Stimulated activated CD4-positive, alpha-beta T cell treated with anti-CD3 and anti-CD28 coated beads, Interleukin-1b, Interleukin-23, amount 100 ng/mL, for 4 hours (primary cell): ENCODE measurements around the gene CHDH.

ENCODE experiments used
- DNase-seq, 2 donors: peaks; one replicate each; pipeline ENCODE4 v3.0.0-alpha.2; 2020; ENCODE audit warnings: low read depth in 2 of 2

CHDH gene

GRCh38 chr3:53849916-53850315 lies 3.7 kb upstream of the CHDH start:
- DNase-seq, result no peak

GRCh38 chr3:53846851-53847155 lies 584 bp upstream of the CHDH start:
- no peak for DNase-seq

- DNase-seq, result no peak
Measured at GRCh38 chr3:53845881-53846133, 412 bp downstream of the CHDH start.

- no peak for DNase-seq
Measured at GRCh38 chr3:53845103-53845880, 927 bp downstream of the CHDH start.

GRCh38 chr3:53844262-53845102 lies 1.7 kb downstream of the CHDH start:
- DNase-seq, result no peak

- DNase-seq, result no peak
Measured at GRCh38 chr3:53843195-53844177, 2.7 kb downstream of the CHDH start.

GRCh38 chr3:53842436-53843194 lies 3.6 kb downstream of the CHDH start:
- DNase-seq, result no peak

GRCh38 chr3:53841296-53841695 lies 4.9 kb downstream of the CHDH start:
- no peak for DNase-seq

- no peak for DNase-seq
Measured at GRCh38 chr3:53837331-53837730, 8.9 kb downstream of the CHDH start.

- DNase-seq, result no peak
Measured at GRCh38 chr3:53836084-53836872, 9.9 kb downstream of the CHDH start.

- no peak for DNase-seq
Measured at GRCh38 chr3:53835257-53835656, 11.0 kb downstream of the CHDH start.

GRCh38 chr3:53834429-53835095 lies 11.7 kb downstream of the CHDH start:
- DNase-seq, result no peak

GRCh38 chr3:53833700-53834099 lies 12.5 kb downstream of the CHDH start:
- DNase-seq, result no peak

- DNase-seq, result no peak
Measured at GRCh38 chr3:53833053-53833645, 13.1 kb downstream of the CHDH start.

- DNase-seq, result no peak
Measured at GRCh38 chr3:53830944-53831343, 15.3 kb downstream of the CHDH start.

- DNase-seq, result no peak
Measured at GRCh38 chr3:53829605-53830004, 16.6 kb downstream of the CHDH start.

- DNase-seq, result no peak
Measured at GRCh38 chr3:53828581-53828980, 17.6 kb downstream of the CHDH start.

GRCh38 chr3:53826048-53826447 lies 20.2 kb downstream of the CHDH start:
- no peak for DNase-seq

- no peak for DNase-seq
Measured at GRCh38 chr3:53824795-53825194, 21.4 kb downstream of the CHDH start.
